HCT116 (cell line): ENCODE measurements around the gene CEP41. TPM values are rescaled to one million over a fixed set of nuclear protein-coding genes. Genes with fewer than 3 reads are reported as not detected.

Experiments
- ATAC-seq: fragments of 200-7000 bp; cut with Tn5 transposase; 2 replicates; pipeline ENCODE4 v1.9.1; 2020; ENCODE audit warnings: mild to moderate bottlenecking, moderate library complexity
- BruUV-seq: library from RNA; stranded (reverse); fragments of 400-500 nt; replicated peaks from 2 replicates; lab custom pipeline; 2021; lab: Mats Ljungman, UMichigan
- CTCF ChIA-PET: fragments of 300-600 bp; sonication (Branson Sonifier 250); formaldehyde crosslinking; loops from one replicate; lab custom pipeline; 2021; ENCODE audit warnings: antibody characterized with exemption; lab: Charles Lee
- POLR2A ChIA-PET: fragments of 300-600, 350-600 bp; sonication (Branson Sonifier 250); formaldehyde crosslinking; loops from one replicate; lab custom pipeline; 2021; ENCODE audit warnings: antibody characterized with exemption; lab: Charles Lee
- RAD21 ChIA-PET, 2 experiments: fragments of 300-600 bp; sonication (Branson Sonifier 250); formaldehyde crosslinking; loops; one replicate each; lab custom pipeline; 2023; ENCODE audit warnings: low total read pairs in 2 of 2; ENCODE audit not compliant: uncharacterized antibody in 2 of 2, unreplicated experiment in 2 of 2, low non-redundant PET in 1 of 2; lab: Charles Lee
- DNase-seq: peaks from one replicate; pipeline ENCODE4 v3.0.0-alpha.2; 2010; ENCODE audit warnings: low read depth, low spot score
- H2AFZ ChIP-seq: fragments of 200-600 bp; shearing (Covaris generic), sonication (generic); 2 replicates; pipeline ENCODE4 v1.6.1; 2017; ENCODE audit warnings: low read depth, mixed run types, mixed read lengths, antibody characterized with exemption, low read length; ENCODE audit not compliant: poor library complexity, severe bottlenecking
- H3K27ac ChIP-seq: 2 replicates; pipeline ENCODE4 v1.5.1; 2012; ENCODE audit warnings: low read depth, low read length
- H3K27me3 ChIP-seq: fragments of 200-600 bp; sonication (generic); 2 replicates; pipeline ENCODE4 v1.6.1; 2016; ENCODE audit warnings: mixed run types, low read length, mixed read lengths; ENCODE audit not compliant: insufficient read depth
- H3K36me3 ChIP-seq, 2 experiments: fragments of 200-500 bp in 1 of 2; fragments of 200-600 bp in 1 of 2; sonication (Bioruptor generic) in 1 of 2; sonication (generic) in 1 of 2; 2 replicates each; pipeline versions ENCODE4 v1.5.1 to v1.6.1; 2014 to 2016; ENCODE audit warnings: low read length in 2 of 2, inconsistent platforms in 1 of 2, mixed read lengths in 1 of 2, mixed run types in 1 of 2; ENCODE audit not compliant: insufficient read depth in 2 of 2, control insufficient read depth in 1 of 2
- H3K4me1 ChIP-seq, 2 experiments: fragments of 200-600 bp in 1 of 2; sonication (generic) in 1 of 2; 2 replicates each; pipeline versions ENCODE4 v1.5.1 to v1.6.1; 2012 to 2017; ENCODE audit warnings: low read length in 2 of 2, inconsistent platforms in 1 of 2, mild to moderate bottlenecking in 1 of 2, mixed read lengths in 1 of 2, mixed run types in 1 of 2, moderate library complexity in 1 of 2; ENCODE audit not compliant: insufficient read depth in 2 of 2, control insufficient read depth in 1 of 2
- H3K4me2 ChIP-seq: fragments of 200-600 bp; sonication (generic); 2 replicates; pipeline ENCODE4 v1.6.1; 2017; ENCODE audit warnings: mixed run types, low read length, mixed read lengths
- H3K4me3 ChIP-seq, 2 experiments: fragments of 200-600 bp in 1 of 2; sonication (generic) in 1 of 2; replicated peaks in 1 of 2; 2 replicates each; pipeline ENCODE4 v1.5.1; 2011 to 2016; ENCODE audit warnings: low read length in 2 of 2, control low read depth in 1 of 2, low read depth in 1 of 2, mild to moderate bottlenecking in 1 of 2, mixed read lengths in 1 of 2, mixed run types in 1 of 2
- H3K79me2 ChIP-seq: fragments of 200-600 bp; sonication (generic); 2 replicates; pipeline ENCODE4 v1.6.1; 2017; ENCODE audit warnings: mild to moderate bottlenecking, mixed run types, low read length, moderate library complexity, mixed read lengths; ENCODE audit not compliant: insufficient read depth
- H3K9ac ChIP-seq: fragments of 200-600 bp; sonication (generic); 2 replicates; pipeline ENCODE4 v1.6.1; 2016; ENCODE audit warnings: low read length, mixed read lengths
- H3K9me2 ChIP-seq: fragments of 200-600 bp; sonication (generic), shearing (Covaris generic); 2 replicates; pipeline ENCODE4 v1.6.1; 2017; ENCODE audit warnings: mixed run types, mild to moderate bottlenecking, moderate library complexity; ENCODE audit not compliant: insufficient read depth
- H3K9me3 ChIP-seq, 2 experiments: fragments of 200-500 bp in 1 of 2; fragments of 200-600 bp in 1 of 2; sonication (Bioruptor generic) in 1 of 2; sonication (generic) in 1 of 2; 2 replicates each; pipeline ENCODE4 v1.6.1; 2014 to 2017; ENCODE audit warnings: low read length in 2 of 2, mixed read lengths in 2 of 2, inconsistent platforms in 1 of 2, low read depth in 1 of 2, mild to moderate bottlenecking in 1 of 2, mixed run types in 1 of 2, moderate library complexity in 1 of 2; ENCODE audit not compliant: control insufficient read depth in 1 of 2, insufficient read depth in 1 of 2
- H4K20me1 ChIP-seq: fragments of 200-600 bp; sonication (generic), shearing (Covaris generic); 2 replicates; pipeline ENCODE4 v1.6.1; 2017; ENCODE audit warnings: mixed run types, mild to moderate bottlenecking, moderate library complexity; ENCODE audit not compliant: insufficient read depth
- CBX3 ChIP-seq: IDR thresholded peaks from 2 replicates; pipeline ENCODE4 v1.6.1; 2012; ENCODE audit warnings: low read depth
- CEBPB ChIP-seq: IDR thresholded peaks from 2 replicates; pipeline ENCODE4 v1.6.1; 2012; ENCODE audit warnings: low read depth
- EGR1 ChIP-seq: IDR thresholded peaks from 2 replicates; pipeline ENCODE4 v1.6.1; 2012; ENCODE audit warnings: low read depth
- EZH2 ChIP-seq: fragments of 200-600 bp; sonication (generic); IDR thresholded peaks from 2 replicates; pipeline ENCODE4 v1.6.1; 2017; ENCODE audit warnings: antibody characterized with exemption, mixed run types
- FOSL1 ChIP-seq: IDR thresholded peaks from 2 replicates; pipeline ENCODE4 v1.6.1; 2012; ENCODE audit warnings: low read depth
- RAD21 ChIP-seq: IDR thresholded peaks from 2 replicates; pipeline ENCODE4 v1.6.1; 2012; ENCODE audit warnings: low read depth, mild to moderate bottlenecking
- SIN3A ChIP-seq: IDR thresholded peaks from 2 replicates; pipeline ENCODE4 v1.6.1; 2012; ENCODE audit warnings: low read depth
- SP1 ChIP-seq: IDR thresholded peaks from 2 replicates; pipeline ENCODE4 v1.6.1; 2012; ENCODE audit warnings: low read depth
- SRF ChIP-seq: IDR thresholded peaks from 2 replicates; pipeline ENCODE4 v1.6.1; 2012; ENCODE audit warnings: low read depth
- TCF7L2 ChIP-seq: IDR thresholded peaks from 2 replicates; pipeline ENCODE4 v1.7.0; 2011; ENCODE audit warnings: borderline replicate concordance, inconsistent platforms; ENCODE audit not compliant: insufficient read depth, insufficient read length; ENCODE audit errors: extremely low read depth
- YY1 ChIP-seq: IDR thresholded peaks from 2 replicates; pipeline ENCODE4 v1.6.1; 2011; ENCODE audit warnings: low read length, low read depth, moderate library complexity, mild to moderate bottlenecking; ENCODE audit not compliant: insufficient replicate concordance; ENCODE audit errors: extremely low read depth
- ZNF274 ChIP-seq: fragments of 200-500 bp; sonication (Bioruptor generic); IDR thresholded peaks from 2 replicates; pipeline ENCODE4 v1.6.1; 2014; ENCODE audit warnings: mild to moderate bottlenecking, low read depth, low read length, inconsistent platforms
- intact Hi-C: fragments of 100-400 bp; cut with micrococcal nuclease; formaldehyde crosslinking; loops from 2 replicates; pipeline ENCODE4 v1.10.0; 2022
- total RNA-seq: library from RNA; stranded (reverse); gene quantifications from one replicate; pipeline ENCODE4 v1.2.1, GENCODE V29; 2021; ENCODE audit not compliant: unreplicated experiment
- TF ChIP-seq, protein P1 (sequence below): IDR thresholded peaks from 2 replicates; pipeline ENCODE4 v1.6.1; 2012
- TF ChIP-seq, protein P2 (sequence below): IDR thresholded peaks from 2 replicates; pipeline ENCODE4 v1.6.1; 2012
- TF ChIP-seq, protein P3 (sequence below), 3 experiments: fragments of 200-600 bp in 1 of 3; sonication (generic) in 1 of 3; IDR thresholded peaks in 2 of 3; conservative IDR thresholded peaks in 1 of 3; 2 replicates each; pipeline ENCODE4 v1.5.1; 2012 to 2017; ENCODE audit warnings: low read depth in 2 of 3, low read length in 2 of 3, antibody characterized with exemption in 1 of 3, borderline replicate concordance in 1 of 3, control low read depth in 1 of 3, mild to moderate bottlenecking in 1 of 3, mixed read lengths in 1 of 3, mixed run types in 1 of 3, moderate library complexity in 1 of 3; ENCODE audit not compliant: insufficient read depth in 1 of 3

Gene CEP41
- total RNA-seq, 1 experiment from 2014 or later: 13.6 TPM

DNA sequence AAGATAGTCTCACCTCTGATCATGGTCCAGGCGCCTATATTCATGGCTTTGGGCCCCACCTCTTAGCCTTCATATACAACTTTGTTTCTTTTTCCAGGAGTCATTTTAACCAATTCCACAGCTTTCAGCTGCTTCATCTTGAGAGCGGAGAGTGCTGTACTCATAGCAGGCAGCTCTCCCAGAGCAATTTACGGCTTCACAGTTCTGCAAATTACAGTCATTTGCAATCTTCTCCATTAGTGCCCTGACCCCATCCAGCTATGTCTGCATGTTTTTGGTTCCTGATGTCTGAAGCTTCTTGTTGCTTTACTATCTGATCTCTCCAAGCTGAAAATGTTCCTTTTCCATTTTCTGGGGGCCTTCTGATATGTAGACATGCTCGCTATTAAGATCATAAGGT, 33.1 kb upstream of the CEP41 start:
- no peaks in the 10 kb centered on the region for H3K9me2 ChIP-seq
- intact Hi-C loops: no loop called here
- H3K27ac ChIP-seq: no peak overlapping the region
- H3K4me1 ChIP-seq: no peaks in the 10 kb centered on the region
- no TSS peak for BruUV-seq
- H4K20me1 ChIP-seq: no peaks in the 10 kb centered on the region
- H3K4me2 ChIP-seq: no peak overlapping the region
- ATAC-seq: no peak
- no peaks in the 10 kb centered on the region for H3K36me3 ChIP-seq
- ChIA-PET RAD21 (no interaction called here), POLR2A (no interaction called here), CTCF (no interaction called here)
- no peak overlapping the region for H3K4me3 ChIP-seq
- H3K9ac ChIP-seq: no peak overlapping the region
- no peak overlapping the region for H2AFZ ChIP-seq
- no peaks in the 10 kb centered on the region for H3K79me2 ChIP-seq
- H3K27me3 ChIP-seq: no peaks in the 10 kb centered on the region
- DNase-seq: no peak
- no peak for TF ChIP-seq CBX3
- TF ChIP-seq YY1: no peak
- TF ChIP-seq RAD21: no peak
- TF ChIP-seq, protein P1, sequence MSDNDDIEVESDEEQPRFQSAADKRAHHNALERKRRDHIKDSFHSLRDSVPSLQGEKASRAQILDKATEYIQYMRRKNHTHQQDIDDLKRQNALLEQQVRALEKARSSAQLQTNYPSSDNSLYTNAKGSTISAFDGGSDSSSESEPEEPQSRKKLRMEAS: no peak
- TF ChIP-seq SP1: no peak
- TF ChIP-seq, protein P2, sequence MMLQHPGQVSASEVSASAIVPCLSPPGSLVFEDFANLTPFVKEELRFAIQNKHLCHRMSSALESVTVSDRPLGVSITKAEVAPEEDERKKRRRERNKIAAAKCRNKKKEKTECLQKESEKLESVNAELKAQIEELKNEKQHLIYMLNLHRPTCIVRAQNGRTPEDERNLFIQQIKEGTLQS: no peak
- TF ChIP-seq EGR1: no peak
- no peak for TF ChIP-seq FOSL1
- no peak for TF ChIP-seq CEBPB
- H3K9me3 ChIP-seq: no peaks in the 10 kb centered on the region

DNA sequence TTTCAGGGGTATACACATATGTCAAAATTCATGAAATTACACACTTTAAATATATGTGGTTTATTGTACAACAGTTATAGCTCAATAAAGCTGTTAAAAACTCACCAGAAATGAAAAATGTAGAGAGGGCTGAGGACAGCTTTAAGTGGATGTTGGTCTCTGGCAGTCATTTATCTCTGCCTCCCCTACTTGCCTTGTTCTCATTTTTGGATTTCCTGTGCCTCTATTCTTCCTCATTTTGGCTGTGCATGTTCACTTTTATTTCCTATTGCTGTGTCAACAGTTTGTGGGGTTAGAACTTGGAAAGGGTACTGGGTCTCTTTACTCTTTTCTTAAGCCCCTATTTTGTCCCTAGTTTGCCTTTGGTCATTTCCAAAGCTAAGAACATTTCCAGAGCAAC, 32.5 kb upstream of the CEP41 start:
- CTCF ChIA-PET: no interaction called here

More for the DNA sequence above, 32.5 kb upstream of the CEP41 start:
- Histone ChIP-seq H3K4me3 (no peak overlapping the region), H3K9ac (no peak overlapping the region), H3K79me2 (no peaks in the 10 kb centered on the region), H3K4me2 (no peak overlapping the region), H3K9me3 (no peaks in the 10 kb centered on the region), H2AFZ (no peak overlapping the region), H4K20me1 (no peaks in the 10 kb centered on the region), H3K4me1 (no peaks in the 10 kb centered on the region), H3K27ac (no peak overlapping the region), H3K27me3 (no peaks in the 10 kb centered on the region), H3K36me3 (no peaks in the 10 kb centered on the region), H3K9me2 (no peaks in the 10 kb centered on the region)
- BruUV-seq: no TSS peak
- intact Hi-C loops: no loop called here
- no peak for ATAC-seq
- POLR2A ChIA-PET: no interaction called here
- RAD21 ChIA-PET: no interaction called here
- DNase-seq: no peak
- TF ChIP-seq FOSL1 (no peak), TCF7L2 (no peak), ZNF274 (no peak), SIN3A (no peak), EZH2 (no peak), CBX3 (no peak), SRF (no peak)
- TF ChIP-seq, protein P3, sequence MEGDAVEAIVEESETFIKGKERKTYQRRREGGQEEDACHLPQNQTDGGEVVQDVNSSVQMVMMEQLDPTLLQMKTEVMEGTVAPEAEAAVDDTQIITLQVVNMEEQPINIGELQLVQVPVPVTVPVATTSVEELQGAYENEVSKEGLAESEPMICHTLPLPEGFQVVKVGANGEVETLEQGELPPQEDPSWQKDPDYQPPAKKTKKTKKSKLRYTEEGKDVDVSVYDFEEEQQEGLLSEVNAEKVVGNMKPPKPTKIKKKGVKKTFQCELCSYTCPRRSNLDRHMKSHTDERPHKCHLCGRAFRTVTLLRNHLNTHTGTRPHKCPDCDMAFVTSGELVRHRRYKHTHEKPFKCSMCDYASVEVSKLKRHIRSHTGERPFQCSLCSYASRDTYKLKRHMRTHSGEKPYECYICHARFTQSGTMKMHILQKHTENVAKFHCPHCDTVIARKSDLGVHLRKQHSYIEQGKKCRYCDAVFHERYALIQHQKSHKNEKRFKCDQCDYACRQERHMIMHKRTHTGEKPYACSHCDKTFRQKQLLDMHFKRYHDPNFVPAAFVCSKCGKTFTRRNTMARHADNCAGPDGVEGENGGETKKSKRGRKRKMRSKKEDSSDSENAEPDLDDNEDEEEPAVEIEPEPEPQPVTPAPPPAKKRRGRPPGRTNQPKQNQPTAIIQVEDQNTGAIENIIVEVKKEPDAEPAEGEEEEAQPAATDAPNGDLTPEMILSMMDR (IDR thresholded peaks at IDR 0.05 in 2 of 3, conservative IDR thresholded peaks at IDR 0.05 in 1 of 3; ENCODE audit: borderline replicate concordance in 1 of 3, insufficient read depth in 1 of 3, low read depth in 2 of 3, low read length in 2 of 3): no peak
- TF ChIP-seq, protein P1: no peak
- TF ChIP-seq, protein P2: no peak
